H9 (cell line): ENCODE data around the gene TOGARAM1. TPM values are rescaled to one million over a fixed set of nuclear protein-coding genes. Genes with fewer than 3 reads are reported as not detected.
A peak's percentile ranks its signal among the peaks of the same experiment; 100 is the strongest.

Experiments used
- DNase-seq: peaks from one replicate; pipeline ENCODE4 v3.0.0-alpha.2; 2017
- H2AFZ ChIP-seq: one replicate; pipeline ENCODE4 v1.6.1; 2013; ENCODE audit warnings: mild to moderate bottlenecking, low read length, control low read depth, moderate library complexity
- H2AK5ac ChIP-seq: 2 replicates; pipeline ENCODE4 v1.6.1; 2013; ENCODE audit warnings: low read length, control low read depth, mixed read lengths; ENCODE audit not compliant: insufficient read length
- H2BK120ac ChIP-seq: one replicate; pipeline ENCODE4 v1.6.1; 2013; ENCODE audit warnings: low read depth, mild to moderate bottlenecking, low read length, control low read depth, inconsistent platforms; ENCODE audit not compliant: poor library complexity, severe bottlenecking
- H2BK12ac ChIP-seq: 2 replicates; pipeline ENCODE4 v1.6.1; 2013; ENCODE audit warnings: low read length, control low read depth, mixed read lengths, low read depth; ENCODE audit not compliant: insufficient read length
- H2BK15ac ChIP-seq: 2 replicates; pipeline ENCODE4 v1.6.1; 2013; ENCODE audit warnings: low read depth, low read length, control low read depth
- H2BK20ac ChIP-seq: one replicate; pipeline ENCODE4 v1.6.1; 2013; ENCODE audit warnings: low read depth, mild to moderate bottlenecking, low read length, control low read depth, inconsistent platforms; ENCODE audit not compliant: poor library complexity, severe bottlenecking
- H2BK5ac ChIP-seq: 2 replicates; pipeline ENCODE4 v1.6.1; 2013; ENCODE audit warnings: low read length, control low read depth, mixed read lengths; ENCODE audit not compliant: insufficient read length
- H3K14ac ChIP-seq: 2 replicates; pipeline ENCODE4 v1.6.1; 2013; ENCODE audit warnings: low read length, control low read depth; ENCODE audit not compliant: insufficient read depth
- H3K18ac ChIP-seq: 2 replicates; pipeline ENCODE4 v1.6.1; 2013; ENCODE audit warnings: low read depth, mild to moderate bottlenecking, mixed read lengths, low read length, control low read depth; ENCODE audit not compliant: insufficient read length
- H3K23ac ChIP-seq: 2 replicates; pipeline ENCODE4 v1.6.1; 2013; ENCODE audit warnings: low read length, control low read depth, mixed read lengths, low read depth; ENCODE audit not compliant: insufficient read length
- H3K23me2 ChIP-seq: 2 replicates; pipeline ENCODE4 v1.6.1; 2013; ENCODE audit warnings: low read depth, mild to moderate bottlenecking, mixed read lengths, low read length, control low read depth; ENCODE audit not compliant: insufficient read length, poor library complexity, severe bottlenecking
- H3K27ac ChIP-seq: 2 replicates; pipeline ENCODE4 v1.5.1; 2013; ENCODE audit warnings: low read length, control low read depth, mixed read lengths, low read depth; ENCODE audit not compliant: insufficient read length
- H3K27me3 ChIP-seq: 2 replicates; pipeline ENCODE4 v1.6.1; 2013; ENCODE audit warnings: low read length, control low read depth, inconsistent platforms; ENCODE audit not compliant: insufficient read depth
- H3K4ac ChIP-seq: 2 replicates; pipeline ENCODE4 v1.6.1; 2013; ENCODE audit warnings: low read depth, mild to moderate bottlenecking, control low read depth, inconsistent platforms, low read length, moderate library complexity
- H3K4me1 ChIP-seq: 2 replicates; pipeline ENCODE4 v1.6.1; 2013; ENCODE audit warnings: low read length, control low read depth, inconsistent platforms; ENCODE audit not compliant: insufficient read depth
- H3K4me2 ChIP-seq: 2 replicates; pipeline ENCODE4 v1.6.1; 2013; ENCODE audit warnings: low read length, control low read depth, mixed read lengths; ENCODE audit not compliant: insufficient read length, insufficient read depth
- H3K56ac ChIP-seq: 2 replicates; pipeline ENCODE4 v1.6.1; 2013; ENCODE audit warnings: low read depth, mild to moderate bottlenecking, mixed read lengths, low read length, control low read depth; ENCODE audit not compliant: insufficient read length
- H3K79me1 ChIP-seq: 2 replicates; pipeline ENCODE4 v1.6.1; 2013; ENCODE audit warnings: low read depth, mild to moderate bottlenecking, moderate library complexity, low read length, control low read depth, inconsistent platforms; ENCODE audit not compliant: insufficient read depth, poor library complexity, severe bottlenecking
- H3K79me2 ChIP-seq: 2 replicates; pipeline ENCODE4 v1.6.1; 2013; ENCODE audit warnings: low read length, control low read depth, inconsistent platforms; ENCODE audit not compliant: insufficient read depth
- H3K9ac ChIP-seq: 2 replicates; pipeline ENCODE4 v1.6.1; 2013; ENCODE audit warnings: low read length, control low read depth, mixed read lengths; ENCODE audit not compliant: insufficient read length; ENCODE audit errors: extremely low read depth
- H3K9me3 ChIP-seq: one replicate; pipeline ENCODE4 v1.6.1; 2013; ENCODE audit warnings: low read depth, low read length, inconsistent platforms; ENCODE audit not compliant: control insufficient read depth
- H3T11ph ChIP-seq: one replicate; pipeline ENCODE4 v1.6.1; 2013; ENCODE audit warnings: mild to moderate bottlenecking, low read length, control low read depth, inconsistent platforms
- H4K20me1 ChIP-seq: one replicate; pipeline ENCODE4 v1.6.1; 2013; ENCODE audit not compliant: control insufficient read depth, insufficient read length, insufficient read depth
- H4K5ac ChIP-seq: 2 replicates; pipeline ENCODE4 v1.6.1; 2013; ENCODE audit warnings: low read depth, mild to moderate bottlenecking, mixed read lengths, low read length, control low read depth; ENCODE audit not compliant: insufficient read length
- H4K8ac ChIP-seq: replicated peaks from 2 replicates; pipeline ENCODE4 v1.6.1; 2013; ENCODE audit warnings: low read length, control low read depth, mixed read lengths, low read depth; ENCODE audit not compliant: insufficient read length
- H4K91ac ChIP-seq: 2 replicates; pipeline ENCODE4 v1.6.1; 2013; ENCODE audit warnings: low read depth, mild to moderate bottlenecking, moderate library complexity, mixed read lengths, low read length, control low read depth; ENCODE audit not compliant: insufficient read length
- H3K27ac Mint-ChIP-seq, 3 experiments: 2 replicates in 2 of 3; 3 replicates in 1 of 3; pipeline ENCODE4 v1.8.0; 2020 to 2021; ENCODE audit warnings: mixed read lengths in 3 of 3, mild to moderate bottlenecking in 1 of 3, moderate library complexity in 1 of 3
- H3K27me3 Mint-ChIP-seq: 2 replicates; pipeline ENCODE4 v1.8.0; 2021; ENCODE audit warnings: low read depth, mild to moderate bottlenecking, moderate library complexity, mixed read lengths
- H3K36me3 Mint-ChIP-seq, 3 experiments: 2 replicates in 2 of 3; 3 replicates in 1 of 3; pipeline ENCODE4 v1.8.0; 2020 to 2021; ENCODE audit warnings: low read depth in 3 of 3, mixed read lengths in 3 of 3; ENCODE audit not compliant: insufficient read depth in 1 of 3
- H3K4me1 Mint-ChIP-seq, 2 experiments: 2 replicates each; pipeline ENCODE4 v1.8.0; 2020; ENCODE audit warnings: mixed read lengths in 2 of 2
- H3K4me3 Mint-ChIP-seq, 2 experiments: 2 replicates in 1 of 2; 3 replicates in 1 of 2; pipeline ENCODE4 v1.8.0; 2020 to 2021; ENCODE audit warnings: mild to moderate bottlenecking in 2 of 2, mixed read lengths in 2 of 2, moderate library complexity in 1 of 2
- H3K9me3 Mint-ChIP-seq, 2 experiments: 2 replicates in 1 of 2; 3 replicates in 1 of 2; pipeline ENCODE4 v1.8.0; 2020; ENCODE audit warnings: mild to moderate bottlenecking in 2 of 2, mixed read lengths in 2 of 2, moderate library complexity in 1 of 2
- WGBS: extraction: QIAGEN DNeasy Blood & Tissue Kit; methylation state at CpG from one replicate; pipeline ENCODE4 v1.1.7; 2013; ENCODE audit warnings: missing lambda C conversion rate, low lambda C conversion rate, mixed read lengths; ENCODE audit not compliant: insufficient read length; ENCODE audit errors: extremely low coverage; 5-methylcytosine and 5-hydroxymethylcytosine counted together
- total RNA-seq: library from RNA; stranded (reverse); gene quantifications from 2 replicates; pipeline ENCODE4 v1.2.1, GENCODE V29; 2021
- TF ChIP-seq, protein P1 (sequence below): fragments of 200-600 bp; sonication (generic); conservative IDR thresholded peaks from 3 replicates; pipeline ENCODE4 v1.8.0; 2021; ENCODE audit warnings: antibody characterized with exemption, mild to moderate bottlenecking

Gene TOGARAM1
- total RNA-seq, 1 experiment from 2014 or later, result 11.4 TPM

DNA sequence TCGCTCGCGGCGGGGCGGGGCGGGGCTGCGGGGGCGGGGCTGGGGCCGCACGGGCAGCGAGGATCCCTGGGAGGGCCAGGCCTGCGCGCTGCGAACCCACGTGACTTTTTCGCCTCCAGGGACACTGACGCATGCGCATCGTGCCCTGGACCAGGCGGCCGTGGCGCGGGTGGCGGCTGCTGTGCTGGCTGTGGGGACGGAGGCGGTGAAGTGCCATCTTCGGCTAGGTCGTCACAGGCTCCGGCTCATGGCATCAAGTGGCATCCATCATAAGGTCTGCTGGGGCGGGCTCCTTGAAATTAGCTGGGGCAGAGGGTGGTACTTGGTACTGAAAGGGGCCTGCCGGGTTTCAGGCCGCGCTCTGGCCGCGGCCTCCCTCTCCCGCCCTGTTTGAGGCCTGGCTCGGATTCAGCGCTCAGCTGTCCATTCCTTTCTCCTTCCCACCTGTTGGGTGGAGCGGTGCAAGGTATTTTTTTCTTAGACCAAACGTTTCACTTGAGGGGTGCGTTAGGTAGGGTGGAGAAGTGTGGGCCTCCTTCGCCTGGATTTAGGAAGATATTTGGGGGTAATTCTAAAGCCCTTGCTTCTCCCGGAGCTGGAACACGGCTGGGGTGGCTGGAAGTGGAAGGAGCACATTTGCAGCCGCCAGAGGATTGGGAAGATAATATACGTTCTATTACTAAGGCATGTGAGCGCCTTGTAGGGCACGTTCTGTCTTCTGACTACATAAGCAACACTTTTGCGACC, 122.2 kb downstream of the TOGARAM1 start, which contains the start of gene PRPF39:
TSS of gene PRPF39 (plus strand) at position 141 of the 747 bp plus-strand sequence. CDS start 11,124 bp downstream, outside the sequence.
- no peak within 1 kb of the TSS for H2AK5ac ChIP-seq
- Mint-ChIP-seq H3K4me1 (peaks cover 26 to 43% of the 10 kb centered on the region in 2 experiments), H3K27me3 (no peaks in the 10 kb centered on the region; the same call in 1 of the 2 replicates), H3K9me3 (no peaks in the 10 kb centered on the region; a peak in 1 of 5 replicates), H3K36me3 (peaks cover 0 to 19% (median 3%) of the 10 kb centered on the region in 3 experiments; a peak in 6 of 7 replicates), H3K27ac (peak within 1 kb of the TSS; percentile 94 to 99 (median 97)), H3K4me3 (peak within 1 kb of the TSS; percentile 99)
- H2BK5ac ChIP-seq, result no peak within 1 kb of the TSS
- peak within 1 kb of the TSS; percentile 69 for H2AFZ ChIP-seq
- H3T11ph ChIP-seq, result no peak within 1 kb of the TSS
- H3K18ac ChIP-seq, result peak within 1 kb of the TSS; percentile 43
- no peaks in the 10 kb centered on the region for H3K27me3 ChIP-seq
- no peak within 1 kb of the TSS for H2BK20ac ChIP-seq
- H3K9me3 ChIP-seq, result no peaks in the 10 kb centered on the region
- H3K14ac ChIP-seq, result peak within 1 kb of the TSS; percentile 36
- H3K4me1 ChIP-seq, result no peaks in the 10 kb centered on the region
- peak within 1 kb of the TSS; percentile 54 for H3K4me2 ChIP-seq
- WGBS, result no CpG with 5 or more reads among the region's 49 CpGs
- no peaks in the 10 kb centered on the region for H3K79me1 ChIP-seq
- H2BK120ac ChIP-seq, result no peak within 1 kb of the TSS
- no peaks in the 10 kb centered on the region for H4K20me1 ChIP-seq
- no peak within 1 kb of the TSS for H4K8ac ChIP-seq
- no peak within 1 kb of the TSS for H2BK15ac ChIP-seq
- TF ChIP-seq, protein P1, sequence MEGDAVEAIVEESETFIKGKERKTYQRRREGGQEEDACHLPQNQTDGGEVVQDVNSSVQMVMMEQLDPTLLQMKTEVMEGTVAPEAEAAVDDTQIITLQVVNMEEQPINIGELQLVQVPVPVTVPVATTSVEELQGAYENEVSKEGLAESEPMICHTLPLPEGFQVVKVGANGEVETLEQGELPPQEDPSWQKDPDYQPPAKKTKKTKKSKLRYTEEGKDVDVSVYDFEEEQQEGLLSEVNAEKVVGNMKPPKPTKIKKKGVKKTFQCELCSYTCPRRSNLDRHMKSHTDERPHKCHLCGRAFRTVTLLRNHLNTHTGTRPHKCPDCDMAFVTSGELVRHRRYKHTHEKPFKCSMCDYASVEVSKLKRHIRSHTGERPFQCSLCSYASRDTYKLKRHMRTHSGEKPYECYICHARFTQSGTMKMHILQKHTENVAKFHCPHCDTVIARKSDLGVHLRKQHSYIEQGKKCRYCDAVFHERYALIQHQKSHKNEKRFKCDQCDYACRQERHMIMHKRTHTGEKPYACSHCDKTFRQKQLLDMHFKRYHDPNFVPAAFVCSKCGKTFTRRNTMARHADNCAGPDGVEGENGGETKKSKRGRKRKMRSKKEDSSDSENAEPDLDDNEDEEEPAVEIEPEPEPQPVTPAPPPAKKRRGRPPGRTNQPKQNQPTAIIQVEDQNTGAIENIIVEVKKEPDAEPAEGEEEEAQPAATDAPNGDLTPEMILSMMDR, result no peak
- peaks cover 35% of the 10 kb centered on the region; the same call in 1 of the 2 replicates for H3K79me2 ChIP-seq
- no peak within 1 kb of the TSS for H3K27ac ChIP-seq
- no peak within 1 kb of the TSS for H3K56ac ChIP-seq
- DNase-seq, result peak; percentile 96
- no peak within 1 kb of the TSS for H2BK12ac ChIP-seq
- peak within 1 kb of the TSS; percentile 88 for H3K9ac ChIP-seq
- no peak within 1 kb of the TSS for H3K4ac ChIP-seq
- H3K23me2 ChIP-seq, result peaks cover 3% of the 10 kb centered on the region
- no peak within 1 kb of the TSS for H4K5ac ChIP-seq
- no peak within 1 kb of the TSS for H4K91ac ChIP-seq
- H3K23ac ChIP-seq, result no peak within 1 kb of the TSS
